ENCODE results near the gene STAP1.
"Not testable (repeated sequence)": the region's sequence is repeated elsewhere in the genome, so short reads cannot be mapped to it uniquely, and the experiment has no call there.

Gene STAP1, protein sequence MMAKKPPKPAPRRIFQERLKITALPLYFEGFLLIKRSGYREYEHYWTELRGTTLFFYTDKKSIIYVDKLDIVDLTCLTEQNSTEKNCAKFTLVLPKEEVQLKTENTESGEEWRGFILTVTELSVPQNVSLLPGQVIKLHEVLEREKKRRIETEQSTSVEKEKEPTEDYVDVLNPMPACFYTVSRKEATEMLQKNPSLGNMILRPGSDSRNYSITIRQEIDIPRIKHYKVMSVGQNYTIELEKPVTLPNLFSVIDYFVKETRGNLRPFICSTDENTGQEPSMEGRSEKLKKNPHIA

DNA sequence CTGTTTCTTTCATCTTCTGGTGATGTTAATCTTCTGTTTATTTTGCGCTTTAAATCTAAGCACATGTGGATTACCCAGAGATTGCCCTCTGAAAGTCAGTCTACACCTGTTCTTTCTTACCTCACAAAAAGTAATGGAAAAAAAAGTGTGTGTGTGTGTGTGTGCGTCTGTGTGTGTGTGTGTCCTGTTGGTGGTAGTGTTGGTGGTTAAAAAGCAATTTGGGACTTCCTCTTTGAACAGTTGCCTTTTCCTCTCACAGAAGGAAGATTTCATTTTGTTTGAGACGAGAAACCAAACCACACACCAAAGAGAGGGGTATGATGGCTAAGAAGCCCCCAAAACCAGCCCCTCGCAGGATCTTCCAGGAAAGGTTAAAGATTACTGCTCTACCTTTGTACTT, at the start of gene STAP1:
TSS of gene STAP1 (plus strand) at position 235 of the 400 bp plus-strand sequence. CDS start at position 318, 83 bp downstream.
- no peak for DNase-seq

DNA sequence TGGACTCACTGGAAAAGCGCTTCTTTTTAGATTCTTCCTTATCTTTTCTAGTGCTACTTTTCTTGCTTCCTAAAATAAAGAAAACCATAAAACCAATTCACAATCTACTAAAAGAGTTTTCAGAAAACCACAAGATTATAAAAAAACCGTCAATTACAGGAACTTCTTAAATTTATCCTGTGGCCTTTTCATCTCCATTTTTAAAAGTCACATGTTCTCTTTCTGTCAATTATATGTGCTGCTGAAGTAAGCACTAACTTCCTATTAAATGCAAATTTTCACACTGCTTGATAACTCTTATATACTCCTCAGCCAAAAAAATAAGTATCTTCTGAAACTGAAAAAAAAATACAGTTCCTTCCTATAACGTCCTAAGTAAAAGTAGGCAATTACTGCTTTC, 46.0 kb upstream of the STAP1 start:
- no peak for DNase-seq

DNA sequence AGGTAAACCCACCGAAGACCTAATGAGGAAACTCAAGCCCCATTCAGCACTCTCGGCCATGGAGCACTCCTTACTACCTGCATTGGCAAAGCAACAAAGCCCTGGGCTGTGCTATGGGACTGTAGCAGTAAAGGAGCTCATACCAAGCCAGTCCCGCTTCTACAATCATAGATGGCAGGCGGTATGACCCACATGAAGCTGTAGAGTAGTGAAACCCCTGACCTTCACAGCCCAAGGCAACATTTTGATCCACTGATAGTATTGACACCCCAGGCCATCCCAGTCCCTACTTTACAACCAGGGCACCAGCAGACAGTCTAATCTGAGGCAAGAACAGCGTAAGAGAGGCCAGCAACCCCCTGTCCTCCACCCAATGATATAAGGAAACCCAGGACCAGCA, 38.4 kb upstream of the STAP1 start:
- DNase-seq = no peak

DNA sequence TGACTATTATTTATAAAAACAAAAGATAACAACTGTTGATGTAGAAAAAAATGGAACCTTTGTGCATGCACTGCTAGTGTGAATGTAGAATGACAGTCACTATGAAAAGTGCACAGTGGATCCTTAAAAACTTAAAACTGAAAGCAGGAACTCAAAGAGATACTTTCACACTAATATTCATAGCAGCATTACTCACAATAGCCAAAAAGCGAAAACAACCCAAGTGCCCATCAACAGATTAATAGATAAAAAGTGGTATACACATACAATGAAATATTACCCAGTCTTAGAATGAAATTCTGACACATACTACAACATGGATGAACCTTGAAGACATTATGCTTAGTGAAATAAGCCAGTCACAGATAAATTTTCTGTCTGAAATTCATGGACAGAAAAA, 37.0 kb upstream of the STAP1 start:
- DNase-seq = no peak

DNA sequence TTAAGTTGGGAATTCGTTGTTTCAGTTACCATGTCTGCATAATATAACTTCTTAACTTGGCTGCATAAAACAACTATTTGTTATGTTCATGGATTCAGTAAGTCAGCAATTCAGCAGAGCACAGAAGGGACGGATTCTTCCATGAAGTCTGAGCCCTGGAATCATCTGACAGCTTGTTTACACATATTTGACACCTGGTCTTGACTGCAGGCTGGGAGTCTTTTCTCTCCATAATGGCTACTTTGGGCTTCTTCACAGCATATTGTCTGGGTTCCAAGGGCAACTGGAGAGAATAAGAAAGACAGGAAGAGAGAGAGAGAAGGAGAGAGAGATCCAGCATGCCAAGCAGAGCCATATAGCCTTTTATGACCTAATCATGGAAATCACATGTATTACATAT, 36.3 kb upstream of the STAP1 start:
- DNase-seq = no peak

DNA sequence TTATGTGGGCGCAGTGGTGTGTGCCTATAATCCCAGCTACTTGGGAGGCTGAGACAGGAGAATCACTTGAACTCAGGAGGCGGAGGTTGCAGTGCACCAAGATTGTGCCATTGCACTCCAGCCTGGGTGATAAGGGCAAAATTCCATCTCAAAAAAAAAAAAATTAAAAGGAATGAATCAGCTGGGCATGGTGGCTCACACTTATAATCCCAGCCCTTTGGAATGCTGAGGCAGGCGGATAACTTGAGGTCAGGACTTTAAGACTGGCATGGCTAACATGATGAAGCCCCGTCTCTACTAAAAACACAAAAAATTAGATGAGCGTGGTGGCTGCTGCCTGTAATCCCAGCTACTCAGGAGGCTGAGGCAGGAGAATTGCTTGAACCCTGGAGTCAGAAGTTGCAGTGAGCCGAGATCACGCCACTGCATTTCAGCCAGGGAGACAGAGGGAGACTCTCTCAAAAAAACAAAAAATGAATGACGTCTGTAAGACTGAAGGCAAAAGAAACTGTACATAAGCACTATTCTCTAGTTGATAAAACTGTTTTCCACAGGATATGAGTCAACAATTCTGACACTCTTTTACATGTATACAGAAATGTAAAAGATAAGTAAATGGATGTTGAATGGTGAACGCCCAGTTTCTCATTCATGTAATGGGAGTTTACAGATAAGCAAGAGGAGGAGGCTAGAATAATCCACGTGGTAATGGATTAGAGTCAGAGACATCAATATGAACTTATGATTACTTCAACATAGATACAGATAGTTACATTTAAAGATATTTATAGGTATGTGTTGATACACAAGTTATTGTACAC, 35.5 kb upstream of the STAP1 start:
- DNase-seq = no peak

DNA sequence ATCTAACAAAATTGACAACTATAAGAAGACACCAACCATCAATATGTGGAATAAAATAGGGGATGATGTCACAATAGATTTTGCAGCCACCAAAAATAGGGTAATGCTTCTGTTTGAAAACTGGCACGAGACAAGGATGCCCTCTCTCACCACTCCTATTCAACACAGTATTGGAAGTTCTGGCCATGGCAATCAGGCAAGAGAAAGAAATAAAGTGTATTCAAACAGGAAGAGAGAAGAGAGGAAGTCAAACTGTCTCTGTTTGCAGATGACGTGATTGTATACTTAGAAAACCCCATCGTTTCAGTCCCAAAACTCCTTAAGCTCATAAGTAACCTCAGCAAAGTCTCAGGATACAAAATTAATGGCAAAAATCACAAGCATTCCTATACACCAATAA, 34.4 kb upstream of the STAP1 start:
- DNase-seq = not testable (repeated sequence)

DNA sequence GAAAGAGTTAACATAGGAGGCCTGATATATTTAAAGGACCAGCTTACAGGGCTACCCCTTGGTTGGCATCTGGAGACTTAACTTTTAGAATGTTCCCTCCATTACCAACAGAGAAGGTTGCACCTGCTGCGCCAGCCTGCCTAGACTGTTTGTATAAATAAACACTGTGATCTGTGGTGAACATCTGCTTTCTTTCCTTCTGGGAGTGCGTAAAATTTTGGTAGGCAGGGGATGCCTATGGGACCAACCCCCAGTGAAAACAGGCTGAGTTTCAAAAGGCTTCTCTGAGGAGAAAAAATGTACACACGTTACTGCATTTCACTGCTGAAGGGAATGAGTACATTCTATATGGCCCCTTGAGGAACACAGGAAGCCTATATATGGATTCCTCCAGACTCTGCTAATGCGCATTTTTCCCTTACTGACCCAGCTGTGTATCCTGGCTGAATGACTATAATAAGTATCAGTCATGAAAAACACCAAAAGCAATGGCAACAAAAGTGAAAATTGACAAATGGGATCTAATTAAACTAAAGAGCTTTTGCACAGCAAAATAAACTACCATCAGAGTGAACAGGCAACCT, 27.1 kb upstream of the STAP1 start:
- no peak for DNase-seq

DNA sequence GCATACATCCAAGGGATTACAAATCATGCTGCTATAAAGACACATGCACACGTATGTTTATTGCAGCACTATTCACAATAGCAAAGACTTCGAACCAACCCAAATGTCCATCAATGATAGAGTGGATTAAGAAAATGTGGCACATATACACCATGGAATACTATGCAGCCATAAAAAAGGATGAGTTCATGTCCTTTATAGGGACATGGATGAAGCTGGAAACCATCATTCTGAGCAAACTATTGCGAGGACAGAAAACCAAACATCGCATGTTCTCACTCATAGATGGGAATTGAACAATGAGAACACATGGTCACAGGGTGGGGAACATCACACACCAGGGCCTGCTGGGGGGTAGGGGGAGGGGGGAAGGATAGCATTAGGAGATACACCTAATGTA, 26.1 kb upstream of the STAP1 start:
- DNase-seq = not testable (repeated sequence)

DNA sequence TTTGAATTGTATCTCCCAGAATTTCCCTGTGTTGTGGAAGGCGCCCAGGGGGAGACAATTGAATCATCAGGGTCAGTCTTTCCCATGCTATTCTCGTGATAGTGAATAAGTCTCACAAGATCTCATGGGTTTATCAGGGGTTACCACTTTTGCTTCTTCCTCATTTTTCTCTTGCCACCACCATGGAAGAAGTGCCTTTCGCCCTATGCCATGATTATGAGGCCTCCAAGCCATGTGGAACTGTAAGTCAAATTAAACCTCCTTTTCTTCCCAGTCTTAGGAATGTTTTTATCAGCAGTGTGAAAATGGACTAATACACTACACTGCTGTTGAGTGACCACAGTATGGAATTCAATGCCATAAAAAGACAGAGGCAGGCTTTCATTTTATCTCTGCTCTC, 25.4 kb upstream of the STAP1 start:
- DNase-seq = no peak

DNA sequence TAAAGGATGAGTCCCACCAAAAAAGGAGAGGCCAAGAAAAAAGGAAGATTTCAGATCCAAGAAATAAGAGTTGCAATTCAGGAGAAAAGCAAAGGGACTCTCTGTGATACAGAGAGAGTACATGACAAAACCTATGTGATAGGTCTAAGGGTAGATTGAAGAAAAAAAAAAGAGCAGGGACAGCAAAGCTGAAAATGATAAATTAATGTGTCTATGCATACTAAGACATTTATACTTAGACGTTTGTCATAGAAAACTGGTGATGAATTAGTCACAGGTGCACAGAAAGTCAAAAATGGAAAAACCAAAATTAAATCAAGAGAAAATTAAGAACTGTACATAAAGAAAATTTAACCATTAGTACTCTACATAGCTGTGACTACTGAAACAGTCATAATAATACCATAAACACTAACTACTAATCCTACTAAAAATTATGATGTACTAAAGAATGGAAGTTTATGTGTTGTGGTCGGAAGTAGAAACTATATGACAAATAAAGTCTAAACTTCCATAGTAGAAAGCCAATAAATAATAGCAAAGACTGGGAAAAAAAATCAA, 23.2 kb upstream of the STAP1 start:
- no peak for DNase-seq

DNA sequence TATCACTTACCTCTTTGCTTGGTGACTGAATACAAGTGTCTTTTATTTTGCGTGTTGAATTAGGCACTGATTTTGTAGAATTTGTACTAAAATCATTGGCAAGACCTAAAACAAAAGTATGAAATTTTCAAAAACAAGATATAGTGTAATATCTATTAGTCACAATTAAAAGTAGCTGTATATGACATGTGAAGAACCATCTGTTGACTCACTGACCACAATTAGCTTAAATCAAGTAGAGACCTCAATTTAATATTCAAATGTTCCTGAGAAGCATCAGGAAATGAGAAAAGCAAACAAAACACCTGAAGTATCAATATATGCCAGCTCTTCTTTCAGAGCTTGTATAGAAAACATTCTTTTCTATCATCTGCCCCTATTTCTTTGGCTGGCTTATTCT, 18.7 kb upstream of the STAP1 start:
- no peak for DNase-seq

DNA sequence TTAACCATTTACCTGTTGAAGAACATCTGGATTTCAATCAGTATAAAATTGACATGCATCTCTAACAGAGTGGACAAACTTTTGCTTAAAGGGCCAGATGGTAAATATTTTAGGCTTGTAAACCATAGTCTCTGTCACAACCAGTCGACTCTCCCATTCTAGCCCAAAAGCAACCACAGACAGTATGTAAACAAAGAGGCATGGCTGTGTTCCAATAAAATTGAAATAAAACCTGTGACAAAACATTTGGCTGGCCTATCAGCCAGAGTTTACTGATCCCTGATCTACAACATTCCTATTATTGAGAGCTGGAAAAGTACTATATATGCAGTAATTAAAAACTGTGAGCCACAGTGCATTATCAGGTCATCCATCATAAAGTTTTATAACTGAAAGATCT, 16.5 kb upstream of the STAP1 start:
- no peak for DNase-seq

DNA sequence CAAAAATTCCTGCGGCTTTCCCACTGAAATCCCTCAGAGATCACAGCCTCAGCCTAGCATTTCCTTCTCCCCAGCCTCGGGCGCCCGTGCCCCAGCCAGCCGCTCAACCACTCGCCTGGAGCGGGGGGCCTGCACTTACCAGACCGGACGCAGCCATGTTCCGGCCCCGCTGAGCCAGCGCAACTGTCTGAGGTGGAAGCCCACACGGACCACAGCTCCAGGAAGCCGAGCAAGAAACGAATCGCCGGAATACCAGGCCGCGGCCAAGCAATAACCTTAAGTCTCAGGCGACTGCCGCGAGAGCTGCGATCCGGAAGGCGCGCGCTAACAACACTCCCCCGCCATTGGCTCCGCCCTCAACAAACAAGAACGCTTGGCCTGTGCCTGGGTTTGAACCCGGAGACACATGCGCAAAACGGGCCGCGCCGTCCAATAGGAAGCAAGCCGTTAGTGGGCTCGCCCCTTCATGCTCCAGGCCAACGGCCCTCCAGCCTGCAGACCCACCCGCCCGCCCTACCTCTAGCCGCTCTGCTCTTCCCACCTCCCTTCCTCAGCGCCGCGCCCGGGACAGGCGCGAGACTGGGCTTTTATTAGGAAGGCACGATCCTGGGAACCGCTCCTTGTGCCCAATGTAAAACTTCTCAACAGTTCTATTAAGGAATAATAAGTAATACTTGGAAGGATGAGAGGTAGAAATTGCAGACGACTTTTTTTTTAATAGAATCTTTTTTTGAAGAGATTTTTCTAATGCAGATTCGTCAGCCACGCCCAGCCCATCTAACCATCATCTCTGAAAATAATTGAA, 13.1 kb upstream of the STAP1 start, which contains the start of gene CENPC:
TSS of gene CENPC (minus strand) at position 305 of the 805 bp plus-strand sequence. CDS start at position 157, 148 bp downstream.
- peak; percentile 73 to 90 for DNase-seq

DNA sequence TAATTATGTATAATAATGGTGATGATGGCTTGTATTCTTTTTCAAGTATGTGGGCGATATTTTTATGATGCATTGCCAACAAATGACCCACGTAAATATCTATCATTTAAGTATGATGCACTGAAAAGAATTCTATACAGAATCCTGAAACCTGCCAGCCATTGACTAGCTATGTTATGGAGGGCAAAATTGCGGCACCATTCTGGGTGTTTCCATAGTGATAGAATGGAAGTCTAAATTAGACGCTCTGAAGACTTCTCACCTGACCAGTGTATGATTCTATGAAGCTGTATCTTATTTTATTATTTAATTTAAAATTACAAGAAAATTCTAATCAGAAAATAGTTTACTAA, 12.5 kb upstream of the STAP1 start:
- DNase-seq = no peak

DNA sequence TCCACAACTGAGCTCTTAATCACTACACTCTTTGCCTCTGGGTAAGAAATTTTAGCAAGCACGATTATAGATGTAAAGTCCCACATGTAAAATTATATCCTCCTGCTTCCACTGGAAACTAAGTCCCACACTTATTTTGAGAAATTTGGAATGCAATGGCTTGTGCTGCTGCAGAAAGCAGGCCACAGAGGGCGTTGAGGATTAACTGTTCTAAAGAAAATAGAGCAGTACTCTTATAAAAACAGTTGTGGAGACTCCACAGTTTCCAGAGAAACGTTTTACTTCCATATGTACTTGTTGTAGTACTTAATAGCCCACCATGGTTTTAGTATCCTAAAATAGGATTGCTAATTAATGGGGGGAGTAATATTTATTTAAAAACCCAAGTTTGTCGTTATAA, 11.6 kb upstream of the STAP1 start:
- no peak for DNase-seq

DNA sequence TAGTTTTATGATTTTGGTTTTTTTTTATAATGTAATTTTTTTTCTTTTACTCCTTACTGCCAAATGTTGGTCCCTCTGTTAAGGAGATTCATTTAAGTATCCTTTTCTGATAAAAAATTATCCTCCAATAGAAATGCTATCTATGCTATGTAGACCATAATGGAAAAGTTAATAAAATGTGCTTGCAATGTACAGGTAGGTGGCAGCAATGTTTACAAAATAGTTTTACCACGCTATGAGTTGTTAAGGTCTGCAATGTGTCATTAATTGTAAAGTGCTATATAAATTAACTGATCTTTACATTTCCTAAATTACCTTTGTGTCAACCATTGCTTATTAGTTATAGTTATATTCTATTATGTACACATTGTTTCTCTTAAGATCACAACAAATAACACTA, 9.4 kb upstream of the STAP1 start:
- DNase-seq = no peak

DNA sequence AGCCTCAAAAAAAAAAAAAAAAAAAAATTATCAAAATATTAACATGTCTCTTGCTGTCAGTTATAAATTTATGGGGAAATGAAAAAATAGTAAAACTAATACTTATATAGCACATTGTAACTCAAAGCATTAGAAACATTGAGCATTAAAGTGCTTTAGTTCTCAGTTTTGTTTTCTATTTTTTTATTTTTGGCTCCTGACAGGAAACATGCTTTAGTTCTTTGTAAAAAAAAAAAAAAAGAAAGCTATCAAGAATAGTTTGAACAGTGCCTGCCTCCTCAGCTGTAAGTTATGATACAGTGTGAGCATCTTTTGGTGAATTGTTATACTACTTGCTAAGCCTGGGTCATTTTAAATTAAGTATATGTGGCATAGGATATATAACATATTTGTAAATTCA, 8.1 kb upstream of the STAP1 start:
- DNase-seq = no peak

DNA sequence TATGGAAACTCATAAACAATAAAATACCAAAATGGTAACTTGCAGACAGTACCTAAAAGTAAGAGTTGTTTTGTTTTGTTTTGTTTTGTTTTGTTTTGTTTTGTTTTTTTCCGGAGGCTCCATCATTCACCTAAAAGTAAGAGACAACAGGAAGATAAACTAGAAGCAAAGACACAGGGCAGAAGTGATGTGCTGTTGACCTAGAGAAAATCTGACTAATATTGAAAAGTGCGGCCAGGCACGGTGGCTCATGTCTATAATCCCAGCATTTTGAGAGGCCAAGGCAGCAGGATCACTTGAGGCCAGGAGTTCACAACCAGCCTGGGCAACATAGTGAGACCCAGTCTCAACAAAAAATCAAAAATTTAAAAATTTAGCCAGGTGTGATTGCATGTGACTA, 7.7 kb upstream of the STAP1 start:
- DNase-seq = no peak

DNA sequence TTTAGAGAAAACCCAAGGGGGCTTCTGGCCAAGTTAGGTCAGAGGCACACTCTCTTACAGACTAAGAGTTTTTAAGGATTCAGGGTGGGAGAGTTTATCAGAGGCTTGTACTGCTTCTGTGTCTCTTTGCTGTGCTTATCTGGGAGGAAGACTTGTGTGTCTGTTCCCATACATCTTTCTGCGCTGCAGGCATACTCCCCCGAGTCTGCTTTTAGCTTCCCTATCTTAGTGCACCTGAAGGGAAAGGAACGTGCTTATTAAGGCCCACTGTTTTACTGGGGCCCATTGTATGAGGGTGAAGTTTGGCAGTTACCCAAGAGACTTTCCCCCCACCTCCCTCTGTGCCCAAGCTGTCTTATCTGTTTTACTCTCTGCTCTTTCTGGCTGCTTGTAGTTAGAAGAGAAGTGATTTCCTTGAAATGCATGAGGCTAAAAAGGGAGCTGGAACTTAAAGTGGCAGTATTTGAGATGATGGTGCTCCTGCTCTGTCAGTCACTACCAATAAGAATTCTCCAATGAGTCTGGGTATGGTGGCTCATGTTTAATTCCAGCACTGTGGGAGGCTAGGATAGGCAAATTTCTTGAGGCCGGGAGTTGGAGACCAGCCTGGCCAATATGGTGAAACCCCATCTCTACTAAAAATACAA, 6.3 kb upstream of the STAP1 start:
- DNase-seq = not testable (repeated sequence)

DNA sequence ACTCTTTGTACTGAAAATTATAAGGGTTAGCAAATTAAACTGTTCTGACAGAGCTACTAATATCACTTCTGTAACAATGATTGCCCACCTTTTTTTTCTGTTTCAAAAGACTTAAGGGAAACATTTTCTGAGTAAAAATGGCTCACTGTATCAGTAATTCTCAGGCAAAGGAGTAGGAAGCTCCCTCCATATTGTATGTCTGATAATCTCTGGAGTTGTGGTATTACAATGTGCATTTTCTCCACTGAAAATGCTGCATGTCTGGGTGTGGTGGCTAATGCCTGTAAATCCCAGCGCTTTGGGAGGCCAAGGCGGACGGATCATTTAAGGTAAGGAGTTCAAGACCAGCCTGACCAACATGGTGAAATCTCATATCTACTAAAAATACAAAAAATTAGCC, 4.4 kb upstream of the STAP1 start:
- no peak for DNase-seq

DNA sequence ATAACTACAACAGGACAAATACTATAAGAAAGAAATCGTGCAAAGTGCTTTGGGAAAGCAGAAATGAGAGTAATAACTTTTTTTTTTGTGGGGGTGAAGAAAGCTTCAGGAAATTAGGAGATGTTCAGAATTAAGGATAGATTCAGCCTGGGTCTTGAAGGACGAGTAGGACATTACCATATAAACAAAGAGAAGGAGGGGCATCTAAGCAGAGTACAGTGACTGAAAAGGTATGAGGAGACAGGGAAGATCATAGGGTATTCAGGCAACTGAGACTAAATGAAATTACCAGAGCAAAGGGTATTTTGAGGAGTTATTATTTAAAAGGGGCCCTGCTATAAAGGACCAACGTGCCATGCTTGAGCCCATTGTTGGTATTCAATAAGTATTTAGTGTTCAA, 3.1 kb upstream of the STAP1 start:
- DNase-seq = no peak

Data from cerebellar nuclear complex (tissue), 1 donor.